Thoracic aorta (tissue), 2 donors: ENCODE results near the gene TTLL11. TPM values are rescaled to one million over a fixed set of nuclear protein-coding genes. Genes with fewer than 3 reads are reported as not detected.

Experiments used
- ATAC-seq: fragments of 150-250 bp; one replicate; pipeline ENCODE4 v1.8.0; 2017; ENCODE audit warnings: low read depth; ENCODE audit not compliant: insufficient number of reproducible peaks, low FRiP score
- DNase-seq: peaks from one replicate; pipeline ENCODE4 v3.0.0-alpha.2; 2020; ENCODE audit warnings: low spot score
- H3K27ac ChIP-seq, 2 donors: fragments of 200-600 bp; sonication (generic); 1 replicate in 1 of 2; 2 replicates in 1 of 2; pipeline ENCODE4 v1.5.1; 2016; ENCODE audit warnings: mild to moderate bottlenecking in 2 of 2, moderate library complexity in 2 of 2
- H3K27me3 ChIP-seq: fragments of 200-600 bp; sonication (generic); replicated peaks from 2 replicates; pipeline ENCODE4 v1.6.0; 2016; ENCODE audit warnings: mild to moderate bottlenecking; ENCODE audit not compliant: insufficient read depth
- H3K36me3 ChIP-seq: fragments of 200-600 bp; sonication (generic); one replicate; pipeline ENCODE4 v1.5.1; 2016
- H3K4me1 ChIP-seq, 2 donors: fragments of 200-600 bp; sonication (generic); 1 replicate in 1 of 2; 2 replicates in 1 of 2; pipeline versions ENCODE4 v1.5.1 to v1.6.0; 2016; ENCODE audit warnings: low read depth in 2 of 2, mild to moderate bottlenecking in 1 of 2; ENCODE audit not compliant: control insufficient read depth in 1 of 2
- H3K4me3 ChIP-seq: fragments of 200-600 bp; sonication (generic); 2 replicates; pipeline ENCODE4 v1.5.1; 2016; ENCODE audit warnings: mild to moderate bottlenecking
- H3K9me3 ChIP-seq: fragments of 200-600 bp; sonication (generic); 2 replicates; pipeline ENCODE4 v1.5.1; 2016
- CTCF ChIP-seq: fragments of 200-600 bp; sonication (generic); IDR thresholded peaks from one replicate; pipeline ENCODE4 v1.5.1; 2019; ENCODE audit warnings: antibody characterized with exemption
- total RNA-seq, 2 donors: library from RNA; depleted of rRNA; stranded (reverse); fragments of >200 nt; gene quantifications; one replicate each; pipeline versions ENCODE4 v1.1.0 to v1.2.3, GENCODE V29; 2016

TTLL11 gene
- total RNA-seq, 2 donors from 2014 or later: 25.7 to 31.2 TPM

- Histone ChIP-seq H3K9me3 (peaks cover 3% of the 10 kb centered on the region), H3K4me1 (peaks cover 12 to 22% of the 10 kb centered on the region in 2 donors), H3K27ac (peak overlapping the region; percentile 50 to 59), H3K27me3 (no peaks in the 10 kb centered on the region), H3K4me3 (no peak overlapping the region), H3K36me3 (no peaks in the 10 kb centered on the region)
- ATAC-seq (peak; percentile 72), DNase-seq (no peak)
- TF ChIP-seq CTCF: no peak
These were observed 249.0 kb downstream of the TTLL11 start for GRCh38 chr9:121844098-121844497.

- Histone ChIP-seq H3K4me1 (peaks cover 12 to 22% of the 10 kb centered on the region in 2 donors), H3K4me3 (no peak overlapping the region), H3K27ac (no peak overlapping the region), H3K36me3 (no peaks in the 10 kb centered on the region), H3K27me3 (no peaks in the 10 kb centered on the region), H3K9me3 (no peaks in the 10 kb centered on the region)
- no peak for ATAC-seq
- no peak for TF ChIP-seq CTCF
- DNase-seq: no peak
These were observed 250.5 kb downstream of the TTLL11 start for GRCh38 chr9:121842612-121842978.

- DNase-seq: no peak
- no peak for ATAC-seq
- no peak for TF ChIP-seq CTCF
- Histone ChIP-seq H3K27me3 (no peaks in the 10 kb centered on the region), H3K36me3 (no peaks in the 10 kb centered on the region), H3K4me3 (no peak overlapping the region), H3K27ac (no peak overlapping the region), H3K4me1 (peaks cover 12 to 26% of the 10 kb centered on the region in 2 donors), H3K9me3 (no peaks in the 10 kb centered on the region)
These were observed 251.1 kb downstream of the TTLL11 start for GRCh38 chr9:121841771-121842611.

- Histone ChIP-seq H3K36me3 (no peaks in the 10 kb centered on the region), H3K4me3 (no peak overlapping the region), H3K4me1 (peaks cover 12 to 27% of the 10 kb centered on the region in 2 donors), H3K27me3 (no peaks in the 10 kb centered on the region), H3K9me3 (no peaks in the 10 kb centered on the region), H3K27ac (no peak overlapping the region)
- DNase-seq (no peak), ATAC-seq (no peak)
- no peak for TF ChIP-seq CTCF
These were observed 252.0 kb downstream of the TTLL11 start for GRCh38 chr9:121840838-121841760.
